ENCODE results near the gene PRKD1. TPM values are rescaled to one million over a fixed set of nuclear protein-coding genes. Genes with fewer than 3 reads are reported as not detected.

PRKD1 gene
- total RNA-seq, 1 donor from 2014 or later = 0.54 TPM

GRCh38 chr14:29941401-29941800 lies 13.8 kb upstream of the PRKD1 start:
- H3K36me3 Mint-ChIP-seq (ENCODE audit: unreplicated experiment) = no peaks in the 10 kb centered on the region
- no peak overlapping the region for H3K4me3 Mint-ChIP-seq (ENCODE audit: unreplicated experiment)
- H3K27ac Mint-ChIP-seq (ENCODE audit: unreplicated experiment) = no peak overlapping the region
- H3K27me3 Mint-ChIP-seq (ENCODE audit: unreplicated experiment) = no peaks in the 10 kb centered on the region
- peaks cover 3% of the 10 kb centered on the region for H3K9me3 Mint-ChIP-seq (ENCODE audit: unreplicated experiment)
- no peak for DNase-seq
- no peaks in the 10 kb centered on the region for H3K4me1 Mint-ChIP-seq (ENCODE audit: low read depth, unreplicated experiment)
- TF ChIP-seq CTCF (IDR thresholded peaks at IDR 0.05; ENCODE audit: partially characterized antibody, unreplicated experiment) = no peak

GRCh38 chr14:29940482-29940881 lies 12.8 kb upstream of the PRKD1 start:
- Mint-ChIP-seq H3K36me3 (ENCODE audit: unreplicated experiment) (no peaks in the 10 kb centered on the region), H3K4me3 (ENCODE audit: unreplicated experiment) (no peak overlapping the region), H3K27ac (ENCODE audit: unreplicated experiment) (no peak overlapping the region), H3K27me3 (ENCODE audit: unreplicated experiment) (no peaks in the 10 kb centered on the region), H3K9me3 (ENCODE audit: unreplicated experiment) (peaks cover 3% of the 10 kb centered on the region), H3K4me1 (ENCODE audit: low read depth, unreplicated experiment) (no peaks in the 10 kb centered on the region)
- no peak for DNase-seq
- TF ChIP-seq CTCF (IDR thresholded peaks at IDR 0.05; ENCODE audit: partially characterized antibody, unreplicated experiment) = no peak

GRCh38 chr14:29937116-29937515 lies 9.5 kb upstream of the PRKD1 start:
- TF ChIP-seq CTCF (IDR thresholded peaks at IDR 0.05; ENCODE audit: partially characterized antibody, unreplicated experiment) = no peak
- Mint-ChIP-seq H3K9me3 (ENCODE audit: unreplicated experiment) (peaks cover 3% of the 10 kb centered on the region), H3K27me3 (ENCODE audit: unreplicated experiment) (no peaks in the 10 kb centered on the region), H3K27ac (ENCODE audit: unreplicated experiment) (no peak overlapping the region), H3K4me1 (ENCODE audit: low read depth, unreplicated experiment) (no peaks in the 10 kb centered on the region), H3K4me3 (ENCODE audit: unreplicated experiment) (no peak overlapping the region), H3K36me3 (ENCODE audit: unreplicated experiment) (no peaks in the 10 kb centered on the region)
- no peak for DNase-seq

- no peak for TF ChIP-seq CTCF (IDR thresholded peaks at IDR 0.05; ENCODE audit: partially characterized antibody, unreplicated experiment)
- DNase-seq = no peak
- Mint-ChIP-seq H3K4me1 (ENCODE audit: low read depth, unreplicated experiment) (peaks cover 6% of the 10 kb centered on the region), H3K4me3 (ENCODE audit: unreplicated experiment) (no peak overlapping the region), H3K36me3 (ENCODE audit: unreplicated experiment) (no peaks in the 10 kb centered on the region), H3K27ac (ENCODE audit: unreplicated experiment) (no peak overlapping the region), H3K27me3 (ENCODE audit: unreplicated experiment) (peaks cover 6% of the 10 kb centered on the region), H3K9me3 (ENCODE audit: unreplicated experiment) (peaks cover 2% of the 10 kb centered on the region)
Observed at GRCh38 chr14:29930283-29930682, 2.6 kb upstream of the PRKD1 start.

GRCh38 chr14:29928117-29928640 lies 532 bp upstream of the PRKD1 start:
- peaks cover 2% of the 10 kb centered on the region for H3K9me3 Mint-ChIP-seq (ENCODE audit: unreplicated experiment)
- H3K4me1 Mint-ChIP-seq (ENCODE audit: low read depth, unreplicated experiment) = peaks cover 6% of the 10 kb centered on the region
- peaks cover 6% of the 10 kb centered on the region for H3K27me3 Mint-ChIP-seq (ENCODE audit: unreplicated experiment)
- no peaks in the 10 kb centered on the region for H3K36me3 Mint-ChIP-seq (ENCODE audit: unreplicated experiment)
- no peak overlapping the region for H3K27ac Mint-ChIP-seq (ENCODE audit: unreplicated experiment)
- peak overlapping the region; percentile 58 for H3K4me3 Mint-ChIP-seq (ENCODE audit: unreplicated experiment)
- DNase-seq = no peak
- peak; percentile 8 for TF ChIP-seq CTCF (IDR thresholded peaks at IDR 0.05; ENCODE audit: partially characterized antibody, unreplicated experiment)

Data from glutamatergic neuron (in vitro differentiated cells).